ENCODE data around the gene MICB.
"Not testable (repeated sequence)": the region's sequence is repeated elsewhere in the genome, so short reads cannot be mapped to it uniquely, and the experiment has no call there.

The MICB gene

DNA sequence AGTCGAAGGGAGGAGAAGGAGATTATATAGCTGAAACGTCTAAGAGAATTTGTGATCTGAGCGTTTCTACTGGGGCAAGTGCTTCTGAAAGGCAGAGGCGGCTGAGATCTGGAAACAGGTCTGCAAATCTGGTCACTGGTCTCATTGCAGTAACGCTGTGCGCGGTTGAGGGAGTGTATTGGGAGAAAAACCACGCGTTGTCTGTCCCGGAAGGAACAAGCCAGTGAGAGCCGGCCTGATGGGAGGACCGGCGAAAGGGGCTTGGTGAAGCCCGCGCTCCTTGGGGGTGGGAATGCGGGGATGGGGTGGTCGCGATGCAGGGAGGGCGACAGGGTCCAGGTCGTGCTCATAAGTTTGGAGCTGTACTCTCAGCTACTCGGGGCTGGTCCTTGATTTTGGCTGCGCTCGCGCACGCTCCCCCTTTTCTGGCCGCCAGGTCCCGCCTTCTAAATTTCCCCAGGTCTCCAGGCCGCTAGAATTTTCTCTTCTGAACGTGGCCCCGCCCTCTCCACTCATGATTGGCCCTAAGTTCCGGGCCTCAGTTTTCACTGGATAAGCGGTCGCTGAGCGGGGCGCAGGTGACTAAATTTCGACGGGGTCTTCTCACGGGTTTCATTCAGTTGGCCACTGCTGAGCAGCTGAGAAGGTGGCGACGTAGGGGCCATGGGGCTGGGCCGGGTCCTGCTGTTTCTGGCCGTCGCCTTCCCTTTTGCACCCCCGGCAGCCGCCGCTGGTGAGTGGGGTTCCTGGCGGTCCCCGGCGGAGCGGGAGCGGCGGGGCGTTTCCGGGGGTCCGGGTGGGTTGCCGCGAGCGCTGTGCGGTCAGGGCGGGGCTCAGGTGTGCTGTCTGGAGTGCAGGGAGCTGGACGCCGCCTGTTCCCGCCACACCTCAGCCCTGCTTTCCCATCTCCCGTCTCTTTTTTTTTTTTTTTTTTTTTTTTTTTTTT lies at the start of gene MICB:
TSS of gene MICB (plus strand) at position 615 of the 946 bp plus-strand sequence. CDS start at position 664, 49 bp downstream.
- peak; percentile 69 to 82 for DNase-seq (ENCODE audit: low read depth in 2 of 2)

DNA sequence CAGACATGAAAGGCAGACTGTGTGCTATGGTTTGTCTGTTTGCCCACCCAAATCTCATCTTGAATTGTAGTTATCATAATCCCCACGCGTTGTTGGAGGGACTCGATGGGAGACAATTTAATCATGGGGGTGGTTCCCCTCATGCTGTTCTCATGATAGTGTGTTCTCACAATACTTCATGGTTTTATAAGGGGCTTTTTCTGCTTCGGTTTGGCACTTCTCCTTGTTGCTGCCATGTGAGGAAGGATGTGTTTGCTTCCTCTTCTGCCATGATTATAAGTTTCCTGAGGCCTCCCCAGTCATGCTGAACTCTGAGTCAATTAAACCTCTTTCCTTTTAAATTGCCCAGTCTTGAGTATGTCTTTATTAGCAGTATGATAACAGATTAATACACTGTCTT lies 47.2 kb upstream of the MICB start:
- DNase-seq (ENCODE audit: low read depth in 2 of 2), result no peak

DNA sequence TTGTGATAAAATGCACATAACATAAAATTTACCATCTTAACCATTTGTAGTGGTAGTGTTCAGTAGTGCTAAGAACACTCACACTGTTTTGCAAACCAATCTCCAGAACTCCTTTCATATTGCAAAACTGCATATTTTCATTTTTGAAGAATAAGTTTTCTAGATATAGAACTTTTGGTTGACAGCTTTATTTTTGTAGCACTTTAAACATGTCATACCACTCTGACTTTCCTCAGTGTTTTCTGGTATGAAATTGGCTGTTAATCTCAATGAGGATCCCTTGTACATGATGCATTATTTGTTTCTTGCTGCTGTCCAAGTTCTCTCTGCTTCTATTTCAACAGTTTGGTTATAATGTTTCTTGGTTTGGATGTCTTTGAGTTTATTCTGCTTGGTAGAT lies 45.1 kb upstream of the MICB start:
- DNase-seq (ENCODE audit: low read depth in 2 of 2), result no peak

DNA sequence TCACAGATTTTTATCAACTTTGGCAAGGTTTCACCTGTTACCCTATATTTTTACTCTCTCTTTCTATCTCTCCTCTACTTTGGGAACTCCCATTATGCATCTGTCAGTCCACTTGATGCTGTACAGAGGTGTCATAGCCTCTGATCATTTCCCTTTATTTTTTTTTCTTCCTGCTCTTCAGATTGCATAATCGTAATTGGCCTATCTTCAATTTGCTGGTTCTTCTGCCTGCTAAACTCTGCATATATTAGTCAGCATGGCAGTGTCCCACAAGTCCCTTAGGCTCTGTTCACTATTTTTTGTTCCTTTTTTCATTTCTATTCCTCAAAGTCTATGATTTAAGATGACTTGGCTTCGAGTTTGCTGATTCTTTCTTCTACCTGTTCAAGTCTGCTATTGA lies 44.7 kb upstream of the MICB start:
- no peak for DNase-seq (ENCODE audit: low read depth in 2 of 2)

DNA sequence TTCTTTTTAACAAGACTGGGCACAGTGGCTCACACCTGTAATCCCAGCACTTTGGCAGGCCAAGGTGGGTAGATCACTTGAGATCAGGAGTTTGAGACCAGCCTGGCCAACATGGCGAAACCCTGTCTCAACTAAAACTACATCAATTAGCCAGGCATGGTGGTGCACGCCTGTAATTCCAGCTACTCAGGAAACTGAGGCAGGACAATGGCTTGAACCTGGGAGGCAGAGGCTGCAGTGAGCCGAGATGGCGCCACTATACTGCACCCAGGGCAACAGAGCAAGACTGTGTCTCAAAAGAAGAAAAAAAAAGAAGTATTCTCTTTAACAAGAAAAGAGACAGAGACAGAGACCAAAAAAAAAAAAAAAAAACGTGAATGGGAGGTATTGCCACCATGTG lies 38.1 kb upstream of the MICB start:
- not testable (repeated sequence) for DNase-seq (ENCODE audit: low read depth in 2 of 2)

DNA sequence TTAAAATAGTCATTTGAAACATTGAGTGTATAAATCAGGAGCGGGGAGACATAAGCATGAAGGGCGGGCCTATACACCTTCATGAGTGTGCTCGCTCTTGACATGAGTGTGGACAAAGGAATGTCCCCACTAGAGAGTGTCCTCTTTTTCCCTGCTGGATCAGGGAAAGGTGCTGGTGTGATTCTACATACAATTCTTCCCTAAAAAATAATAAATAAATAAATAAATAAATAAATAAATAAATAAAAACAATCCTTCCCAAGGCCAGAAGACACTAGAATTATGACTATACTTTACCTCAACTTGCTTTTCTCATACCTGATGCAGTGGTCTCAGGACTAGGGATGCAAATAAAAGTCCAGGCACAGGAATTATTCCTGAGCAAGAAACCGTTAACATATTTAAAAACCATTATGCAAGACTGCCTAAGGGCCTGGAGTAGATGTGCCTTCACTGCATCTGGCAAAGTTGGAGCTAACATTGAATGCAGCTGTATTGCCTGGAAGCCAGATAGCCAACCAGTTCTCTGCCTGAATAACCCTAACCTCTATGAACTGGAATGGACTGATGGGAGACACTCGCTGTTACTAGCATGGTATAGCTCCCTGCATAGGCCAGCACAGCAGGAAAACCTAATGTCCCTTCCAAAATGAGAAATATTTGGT lies 37.5 kb upstream of the MICB start:
- DNase-seq (ENCODE audit: low read depth in 2 of 2), result no peak

DNA sequence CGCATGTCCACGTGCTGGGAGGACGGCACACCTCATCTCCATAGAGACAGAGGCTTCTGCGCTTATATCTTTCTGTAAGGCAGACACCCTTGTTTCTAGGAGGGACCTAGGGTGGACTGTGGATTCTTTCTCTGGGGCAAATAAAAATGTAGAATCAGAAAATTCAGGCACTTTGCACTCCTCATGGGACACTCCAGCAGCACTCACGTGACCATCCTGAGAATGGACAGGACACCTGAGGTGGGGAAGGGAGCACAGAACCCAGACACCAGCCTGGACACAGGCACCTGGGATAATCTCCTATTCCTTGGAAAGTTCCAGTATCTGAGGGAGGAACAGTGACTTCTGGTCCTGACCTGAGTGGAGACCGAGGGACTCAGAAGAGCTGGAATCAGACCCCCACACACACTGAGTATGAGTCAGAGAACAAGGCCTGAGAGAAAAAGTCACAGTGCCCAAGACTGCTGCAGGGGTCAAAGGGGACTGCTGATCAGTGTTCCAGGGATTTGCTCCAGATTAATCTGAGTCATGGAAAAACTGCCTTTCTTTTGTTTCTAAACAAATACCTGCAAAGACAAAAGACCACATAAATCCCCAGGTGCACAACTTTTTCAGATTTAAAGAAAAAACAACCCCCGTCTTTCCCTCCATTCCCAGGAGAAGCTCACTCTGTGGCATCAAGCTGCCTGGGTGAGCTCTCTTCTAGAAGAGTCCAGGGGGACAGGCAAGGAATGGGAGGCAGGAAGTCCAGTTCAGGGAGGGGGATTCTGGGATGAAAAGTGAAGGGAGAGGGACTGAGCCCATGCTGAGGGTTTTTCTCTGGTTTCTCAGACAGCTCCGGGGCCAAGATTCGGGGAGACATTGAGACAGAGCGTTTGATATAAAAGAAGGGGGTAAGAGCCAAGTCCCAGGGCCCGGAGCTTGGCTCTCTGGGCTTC lies 35.6 kb upstream of the MICB start:
- DNase-seq (ENCODE audit: low read depth in 2 of 2), result no peak

DNA sequence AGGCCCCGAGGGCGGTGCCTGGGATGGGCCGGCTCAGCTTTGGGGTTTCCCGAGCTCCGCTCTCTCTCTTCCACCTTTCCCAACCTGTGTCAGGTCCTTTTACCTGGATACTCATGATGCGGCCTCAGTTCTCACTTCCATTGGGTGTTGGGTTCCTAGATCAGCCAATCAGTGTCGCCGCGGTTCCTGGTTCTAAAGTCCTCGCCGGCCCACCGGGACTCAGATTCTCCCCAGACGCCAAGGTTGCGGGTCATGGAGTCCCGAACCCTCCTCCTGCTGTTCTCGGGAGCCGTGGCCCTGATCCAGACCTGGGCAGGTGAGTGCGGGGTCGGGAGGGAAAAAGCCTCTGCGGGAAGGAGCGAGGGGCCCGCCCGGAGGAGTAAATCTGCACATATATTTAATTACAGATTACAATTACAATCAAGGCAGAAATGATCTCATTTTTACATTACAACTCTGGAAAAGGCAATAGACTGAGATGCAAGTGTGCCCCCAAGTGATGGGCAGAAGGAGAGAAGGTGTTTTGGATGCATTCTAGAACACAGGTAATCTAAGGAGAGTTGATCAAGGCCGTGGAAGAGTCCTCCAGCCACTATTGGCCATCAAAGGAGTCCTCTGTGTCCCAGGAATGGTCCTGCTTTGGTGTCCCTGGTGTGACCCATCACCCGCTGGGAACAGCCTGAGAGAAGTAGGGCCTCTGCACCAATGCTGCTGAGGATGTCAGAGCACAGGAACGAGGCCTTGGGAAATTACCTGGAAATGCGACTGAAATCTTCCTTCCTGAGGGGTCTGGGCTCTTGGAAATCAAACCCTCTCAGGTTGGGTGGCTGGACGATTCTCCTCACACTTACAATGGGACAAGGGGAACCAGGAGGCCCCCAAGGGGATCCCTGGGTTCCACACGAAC lies 34.7 kb upstream of the MICB start:
- peak; percentile 79 for DNase-seq (ENCODE audit: low read depth in 2 of 2)

DNA sequence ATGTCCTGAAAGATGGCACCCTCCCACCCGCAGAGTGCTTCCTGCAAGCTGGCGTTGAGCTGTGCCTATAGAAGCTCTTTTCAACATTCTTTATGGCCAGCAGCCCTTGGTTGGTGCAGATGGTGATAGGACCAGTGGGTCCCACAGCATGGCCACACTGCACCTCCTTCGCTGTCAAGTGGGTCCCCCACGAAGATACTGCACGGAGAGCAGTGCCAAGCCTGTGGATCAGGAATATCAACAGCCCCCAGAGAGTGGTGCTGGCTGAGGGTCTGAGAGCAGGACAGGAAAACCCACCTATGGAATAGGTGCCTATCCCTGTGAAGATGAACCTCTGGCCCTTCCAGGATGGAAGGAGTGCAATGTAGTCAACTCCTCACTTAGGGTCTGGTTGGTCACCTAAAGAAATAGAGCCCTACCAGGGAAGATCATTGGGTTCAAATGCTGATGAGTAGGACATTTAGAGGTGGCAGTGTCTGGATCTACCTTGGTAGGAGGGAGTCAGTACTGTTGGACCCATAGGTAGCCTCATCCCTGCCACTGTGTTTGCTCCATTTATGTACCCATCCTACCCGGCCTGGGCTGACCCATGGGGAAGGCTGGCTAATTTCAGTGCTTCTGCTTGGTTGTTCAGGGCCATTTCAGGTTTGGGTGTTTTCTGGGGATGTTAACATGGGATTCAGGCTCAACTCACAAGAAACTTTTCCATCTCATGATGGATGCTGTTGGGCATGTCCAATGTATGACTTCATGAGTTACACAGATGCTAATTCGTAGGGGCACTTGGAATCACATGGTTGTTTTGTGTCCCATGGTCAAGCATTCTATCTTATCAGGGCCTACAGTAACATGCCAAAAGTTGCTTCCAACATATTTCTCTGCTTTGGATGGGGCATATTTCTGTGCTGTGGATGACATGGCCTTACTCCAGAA lies 33.4 kb upstream of the MICB start:
- no peak for DNase-seq (ENCODE audit: low read depth in 2 of 2)

DNA sequence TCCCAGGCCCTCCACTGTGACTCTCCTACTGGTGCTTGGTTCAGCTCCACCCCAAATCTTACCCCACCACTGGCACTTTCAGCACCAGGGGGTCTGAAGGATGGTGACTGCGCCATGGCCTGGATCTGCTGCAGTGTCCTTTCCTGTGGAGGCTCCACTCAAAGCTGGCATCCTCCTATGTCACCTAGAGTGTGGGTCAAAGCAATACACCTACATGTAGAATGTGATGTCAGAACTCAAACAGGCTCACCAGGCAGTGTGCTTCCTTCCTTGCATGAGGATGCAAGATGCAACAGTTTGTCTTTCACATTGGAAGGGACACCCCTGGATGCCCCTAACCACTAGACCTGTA lies 32.8 kb upstream of the MICB start:
- DNase-seq (ENCODE audit: low read depth in 2 of 2), result no peak

DNA sequence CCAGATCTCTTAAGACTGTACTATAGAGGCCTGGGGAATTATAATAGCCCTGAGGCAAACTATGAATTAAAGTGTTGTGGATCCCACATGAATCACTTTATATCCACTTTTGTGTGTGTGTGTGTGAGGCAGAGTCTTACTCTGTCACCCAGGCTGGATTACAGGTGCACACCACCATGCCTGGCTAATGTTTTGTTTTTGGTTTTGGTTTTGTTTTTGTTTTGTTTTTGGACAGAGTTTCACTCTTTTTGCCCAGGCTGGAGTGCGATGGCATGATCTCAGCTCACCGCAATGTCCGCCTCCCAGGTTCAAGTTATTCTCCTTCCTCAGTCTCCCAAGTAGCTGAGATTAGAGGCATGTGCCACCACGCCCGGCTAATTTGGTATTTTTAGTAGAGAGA lies 32.2 kb upstream of the MICB start:
- DNase-seq (ENCODE audit: low read depth in 2 of 2), result no peak

DNA sequence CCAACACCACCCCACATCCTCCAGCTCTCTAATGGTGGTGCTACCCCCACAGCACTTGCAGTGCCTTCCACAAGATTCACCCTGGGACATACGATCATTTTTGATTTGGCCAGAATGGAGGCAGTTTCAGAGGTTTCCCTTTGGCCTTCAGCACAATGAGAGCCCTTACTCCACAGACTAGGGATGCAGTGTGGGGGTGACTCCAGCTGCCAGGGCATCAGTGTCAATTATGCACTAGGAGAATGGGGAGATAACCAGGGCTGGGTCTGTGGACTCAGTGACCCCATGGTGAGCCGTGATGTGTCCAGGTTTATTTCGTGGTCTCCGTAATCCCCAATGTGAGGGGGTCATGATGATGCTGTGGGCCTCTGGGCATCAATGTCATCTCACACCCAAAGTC lies 31.5 kb upstream of the MICB start:
- no peak for DNase-seq (ENCODE audit: low read depth in 2 of 2)

DNA sequence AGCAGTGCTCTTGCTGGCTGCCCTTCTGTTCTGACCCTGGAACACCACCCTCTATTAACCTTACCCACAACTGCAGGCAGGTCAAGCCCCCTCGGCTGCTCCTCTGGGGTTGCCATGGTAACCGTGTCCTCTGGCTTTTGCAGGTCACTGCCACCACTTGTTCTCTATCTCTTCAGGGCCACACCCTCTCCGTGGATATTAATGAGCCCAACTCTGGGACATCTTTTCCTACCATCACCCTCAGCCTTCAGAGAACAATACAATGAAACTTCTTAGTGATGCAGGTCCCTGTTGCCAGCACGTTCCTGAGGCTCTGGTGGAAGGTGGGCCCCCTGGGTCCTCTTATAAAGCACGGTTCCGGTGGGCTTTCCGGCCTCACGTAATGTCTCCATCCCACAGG lies 30.8 kb upstream of the MICB start:
- DNase-seq (ENCODE audit: low read depth in 2 of 2), result no peak

DNA sequence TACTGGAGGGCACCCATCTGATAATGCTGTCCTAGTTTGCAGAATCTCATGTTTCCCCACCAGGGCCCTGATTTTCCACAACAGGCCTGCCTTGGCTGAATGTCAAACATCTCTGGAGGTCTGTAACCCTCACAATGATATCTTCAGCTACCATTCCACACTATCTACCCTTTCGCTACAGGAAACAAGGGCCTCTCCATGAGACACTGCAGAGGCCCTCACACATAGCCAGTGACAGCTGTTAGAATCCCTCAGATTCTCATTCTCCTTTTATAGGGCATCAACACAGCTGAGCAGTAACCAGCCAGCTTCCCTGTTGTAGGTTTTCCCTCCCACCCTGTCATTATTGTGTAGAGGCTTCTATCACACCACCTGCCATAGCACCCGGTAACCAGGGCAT lies 29.6 kb upstream of the MICB start:
- no peak for DNase-seq (ENCODE audit: low read depth in 2 of 2)

DNA sequence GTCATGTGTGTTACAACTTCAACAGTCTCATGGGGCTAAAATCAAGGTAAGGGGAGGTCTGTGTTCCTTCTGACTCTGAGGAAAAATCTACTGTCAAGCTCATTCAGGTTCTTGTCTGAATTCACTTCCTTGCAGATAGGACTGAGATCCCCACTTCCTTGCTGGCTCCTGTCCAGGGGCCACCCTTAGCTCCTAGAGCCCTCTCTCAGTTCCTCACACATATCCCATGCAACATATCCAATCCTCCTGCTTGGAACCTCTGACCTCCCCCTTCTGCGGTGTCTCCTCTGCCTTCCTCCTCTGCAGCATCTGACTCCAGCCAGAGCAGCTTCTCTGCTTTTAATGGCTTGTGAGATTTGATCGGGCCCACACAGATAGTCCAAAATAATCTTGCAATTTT lies 27.1 kb upstream of the MICB start:
- DNase-seq (ENCODE audit: low read depth in 2 of 2), result no peak

DNA sequence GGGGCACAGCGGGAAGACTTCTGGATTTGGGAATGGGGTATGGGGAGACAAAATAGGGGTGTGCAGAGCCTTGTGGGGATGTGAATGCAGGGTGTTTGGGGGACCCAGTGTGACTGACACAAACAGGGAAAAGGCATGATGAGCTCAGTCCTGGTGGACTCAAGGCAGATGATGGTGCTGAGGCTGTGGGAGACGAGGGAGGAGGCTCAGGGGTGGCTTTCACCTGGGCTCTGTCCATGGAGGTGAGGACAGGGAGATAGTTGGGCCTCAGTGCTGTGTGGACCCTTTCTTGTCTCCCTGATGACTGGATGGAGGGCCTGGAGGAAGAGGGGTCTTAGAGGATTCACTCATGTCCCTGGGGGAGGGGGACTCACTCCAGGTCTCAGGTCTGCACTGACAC lies 26.2 kb upstream of the MICB start:
- no peak for DNase-seq (ENCODE audit: low read depth in 2 of 2)

DNA sequence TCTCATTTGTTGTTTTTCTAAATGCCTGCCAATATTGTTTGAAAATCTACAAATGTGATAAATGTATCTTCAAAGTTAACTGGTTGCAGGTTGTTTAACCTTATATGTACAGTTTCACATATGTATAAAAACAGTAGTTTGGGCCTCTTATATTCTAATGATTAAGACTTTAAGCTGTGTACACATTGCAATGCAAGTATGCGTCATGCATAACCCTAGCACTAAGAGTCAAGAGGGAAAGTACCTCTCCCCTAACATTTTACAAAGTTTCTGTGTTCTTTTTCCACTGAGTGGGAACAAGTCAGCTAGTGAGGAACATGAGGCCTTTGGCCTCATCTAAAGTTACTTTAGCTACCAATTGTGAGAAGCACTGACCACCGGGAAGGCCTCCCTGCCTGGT lies 25.7 kb upstream of the MICB start:
- no peak for DNase-seq (ENCODE audit: low read depth in 2 of 2)

DNA sequence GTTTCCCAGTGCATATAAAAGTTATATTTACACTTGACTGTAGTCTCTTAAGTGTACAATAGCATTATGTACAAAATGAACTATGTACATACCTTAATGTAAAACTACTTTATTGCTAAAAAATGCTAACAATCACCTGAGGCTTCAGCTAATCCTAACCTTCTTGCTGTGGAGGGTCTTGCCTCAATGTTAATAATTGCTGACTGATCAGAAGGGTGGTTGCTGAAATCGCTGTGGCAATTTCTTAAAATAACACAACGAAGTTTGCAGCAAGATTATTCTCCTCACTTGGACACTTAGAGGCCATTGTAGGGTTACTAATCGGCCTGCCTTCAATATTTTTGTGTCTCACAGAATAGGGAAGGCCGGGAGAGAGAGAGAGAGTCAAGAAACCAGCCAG lies 24.7 kb upstream of the MICB start:
- no peak for DNase-seq (ENCODE audit: low read depth in 2 of 2)

DNA sequence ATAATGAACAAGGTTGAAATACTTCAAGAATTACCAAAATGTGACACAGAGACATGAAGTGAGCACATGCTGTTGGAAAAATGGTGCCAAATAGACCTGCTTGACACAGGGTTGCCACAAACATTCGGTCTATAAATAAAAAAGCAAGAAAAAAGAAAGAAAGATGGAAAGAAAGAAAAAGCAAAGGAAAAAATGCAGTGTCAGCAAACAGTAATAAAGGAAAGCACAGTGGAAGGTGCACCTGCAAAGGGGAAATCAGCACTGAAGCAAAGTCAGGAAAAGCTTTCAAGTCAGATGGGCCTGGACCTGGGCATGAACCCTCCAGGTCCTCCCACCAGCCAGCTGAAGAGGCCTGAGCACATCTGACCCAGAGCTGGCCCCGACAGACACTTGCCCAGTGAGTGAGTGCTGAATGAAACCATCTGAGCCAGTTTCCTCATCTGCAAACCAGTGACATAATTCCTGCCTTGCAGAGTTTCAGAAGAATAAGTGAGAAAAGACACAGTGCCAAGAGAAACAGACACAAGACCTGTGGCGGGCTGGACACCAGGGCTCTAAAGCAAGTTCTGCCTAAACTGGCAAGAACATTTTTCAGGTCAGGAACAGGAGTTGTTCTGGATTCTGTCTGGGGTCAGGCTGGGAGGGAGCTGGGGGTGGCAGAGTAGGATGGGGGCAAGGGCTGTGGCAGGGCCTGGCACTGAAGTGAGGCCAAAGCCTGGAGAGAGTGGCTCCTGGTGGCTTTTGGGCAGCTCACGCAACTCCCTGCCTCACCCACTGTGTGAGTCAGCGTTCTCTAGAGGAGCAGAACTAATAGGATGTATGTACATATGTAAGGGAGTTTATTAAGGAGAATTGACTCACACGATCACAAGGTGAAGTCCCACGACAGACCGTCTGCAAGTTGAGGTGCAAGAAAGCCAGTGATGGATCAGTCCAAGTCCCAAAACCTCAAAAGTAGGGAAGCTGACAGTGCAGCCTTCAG lies 23.9 kb upstream of the MICB start:
- DNase-seq (ENCODE audit: low read depth in 2 of 2), result no peak
